Body of pancreas (tissue), 4 donors: ENCODE results near the gene WNT7B.

ENCODE experiments used
- CTCF ChIP-seq, 7 experiments: fragments of 450-650 bp in 4 of 7; fragments of 200-600 bp in 3 of 7; sonication (generic) in 3 of 7; IDR thresholded peaks; one replicate each; pipeline ENCODE4 v1.5.1; 2016 to 2019; ENCODE audit warnings: antibody characterized with exemption in 7 of 7
- POLR2A ChIP-seq, 3 donors: fragments of 450-650 bp; IDR thresholded peaks; one replicate each; pipeline ENCODE4 v1.6.1; 2016; ENCODE audit warnings: antibody characterized with exemption in 3 of 3, mild to moderate bottlenecking in 2 of 3

- no peak for TF ChIP-seq CTCF (IDR thresholded peaks at IDR 0.05)
- TF ChIP-seq POLR2A (IDR thresholded peaks at IDR 0.05): no peak
Observed at GRCh38 chr22:46012881-46013281, 35.9 kb upstream of the WNT7B start.
